Measurements from ENCODE around the gene PHF12.

GRCh38 chr17:28925912-28926365 is 25.4 kb downstream of the PHF12 start:
- TF ChIP-seq CTCF (IDR thresholded peaks at IDR 0.05; ENCODE audit: low read depth, low read length): no peak
- no peak for TF ChIP-seq EZH2phosphoT487 (IDR thresholded peaks at IDR 0.05; ENCODE audit: low read depth)

Data from OCI-LY3 (cell line).